HepG2 (cell line): ENCODE results near the gene PLD2. TPM values are rescaled to one million over a fixed set of nuclear protein-coding genes. Genes with fewer than 3 reads are reported as not detected.

ENCODE experiments used
- CREM ChIP-seq, 2 experiments: sonication (generic) in 1 of 2; formaldehyde crosslinking in 1 of 2; IDR thresholded peaks; 2 replicates each; pipeline versions ENCODE4 v1.4.0 to v1.6.1; 2016 to 2020; ENCODE audit warnings: antibody characterized with exemption in 1 of 2, mild to moderate bottlenecking in 1 of 2, missing genetic modification reagents in 1 of 2
- FOXJ3 ChIP-seq: sonication (generic); formaldehyde crosslinking; IDR thresholded peaks from 2 replicates; pipeline ENCODE4 v1.4.0; 2020; ENCODE audit warnings: missing genetic modification reagents, mild to moderate bottlenecking, borderline replicate concordance
- FOXP4 ChIP-seq: sonication (generic); formaldehyde crosslinking; IDR thresholded peaks from 2 replicates; pipeline ENCODE4 v1.4.0; 2020; ENCODE audit warnings: missing genetic modification reagents
- GABPA ChIP-seq, 2 experiments: IDR thresholded peaks; 2 replicates each; pipeline ENCODE4 v1.6.1; 2011 to 2016; ENCODE audit warnings: low read depth in 2 of 2, low read length in 1 of 2, missing biosample characterization in 1 of 2, missing genetic modification characterization in 1 of 2
- HOXA5 ChIP-seq: sonication (generic); formaldehyde crosslinking; IDR thresholded peaks from 2 replicates; pipeline ENCODE4 v1.4.0; 2020; ENCODE audit warnings: missing genetic modification reagents
- MIER2 ChIP-seq: IDR thresholded peaks from 2 replicates; pipeline ENCODE4 v1.6.1; 2016; ENCODE audit warnings: missing biosample characterization, missing genetic modification reagents
- MTF1 ChIP-seq: sonication (generic); formaldehyde crosslinking; IDR thresholded peaks from 2 replicates; pipeline ENCODE4 v1.5.0; 2020; ENCODE audit warnings: missing genetic modification reagents
- MYNN ChIP-seq: sonication (generic); formaldehyde crosslinking; IDR thresholded peaks from 2 replicates; pipeline ENCODE4 v1.4.0; 2020; ENCODE audit warnings: mild to moderate bottlenecking, low read depth, missing genetic modification reagents
- NBN ChIP-seq: fragments of 450-650 bp; conservative IDR thresholded peaks from 2 replicates; pipeline ENCODE4 v1.6.1; 2017
- REPIN1 ChIP-seq: sonication (generic); formaldehyde crosslinking; IDR thresholded peaks from 2 replicates; pipeline ENCODE4 v1.8.0; 2022; ENCODE audit warnings: missing genetic modification reagents, low read depth, mild to moderate bottlenecking, borderline replicate concordance
- SALL2 ChIP-seq: sonication (generic); formaldehyde crosslinking; IDR thresholded peaks from 2 replicates; pipeline ENCODE4 v1.8.1; 2023; ENCODE audit warnings: mild to moderate bottlenecking, missing genetic modification reagents, inconsistent platforms
- SIX4 ChIP-seq: sonication (generic); formaldehyde crosslinking; IDR thresholded peaks from 2 replicates; pipeline ENCODE4 v1.4.0; 2020; ENCODE audit warnings: missing genetic modification reagents
- SKI ChIP-seq: fragments of 450-650 bp; IDR thresholded peaks from one replicate; pipeline ENCODE4 v1.6.1; 2018; ENCODE audit warnings: mild to moderate bottlenecking; ENCODE audit not compliant: partially characterized antibody
- SOX13 ChIP-seq, 3 experiments: fragments of 450-650 bp in 1 of 3; sonication (generic) in 1 of 3; formaldehyde crosslinking in 1 of 3; IDR thresholded peaks in 2 of 3; conservative IDR thresholded peaks in 1 of 3; 2 replicates each; pipeline versions ENCODE4 v1.5.0 to v1.6.1; 2016 to 2020; ENCODE audit warnings: antibody characterized with exemption in 1 of 3, mild to moderate bottlenecking in 1 of 3, missing compliant biosample characterization in 1 of 3, missing genetic modification reagents in 1 of 3, moderate library complexity in 1 of 3
- SOX6 ChIP-seq, 2 experiments: fragments of 450-650 bp in 1 of 2; sonication (generic) in 1 of 2; formaldehyde crosslinking in 1 of 2; IDR thresholded peaks; 2 replicates each; pipeline versions ENCODE4 v1.4.0 to v1.6.1; 2017 to 2020; ENCODE audit warnings: antibody characterized with exemption in 1 of 2, mild to moderate bottlenecking in 1 of 2, missing genetic modification reagents in 1 of 2
- ZBTB7B ChIP-seq: sonication (generic); formaldehyde crosslinking; IDR thresholded peaks from 2 replicates; pipeline ENCODE4 v1.4.0; 2020; ENCODE audit warnings: missing genetic modification reagents
- ZNF264 ChIP-seq: sonication (generic); formaldehyde crosslinking; IDR thresholded peaks from 2 replicates; pipeline ENCODE4 v1.4.0; 2020; ENCODE audit warnings: missing genetic modification reagents
- ZNF766 ChIP-seq: sonication (generic); formaldehyde crosslinking; IDR thresholded peaks from 2 replicates; pipeline ENCODE4 v1.5.0; 2020; ENCODE audit warnings: missing genetic modification reagents, borderline replicate concordance
- ZNF839 ChIP-seq: sonication (generic); formaldehyde crosslinking; IDR thresholded peaks from 2 replicates; pipeline ENCODE4 v1.4.0; 2020; ENCODE audit warnings: missing genetic modification reagents, mild to moderate bottlenecking, borderline replicate concordance
- polyA plus RNA-seq, 8 experiments: library from polyadenylated mRNA; depleted of rRNA in 3 of 8; stranded (reverse) in 7 of 8; unstranded in 1 of 8; fragments of >200 nt; fragmentation: Illumina TruSeq in 4 of 8; extraction: Trizol in 4 of 8; gene quantifications; 2 replicates each; pipeline versions ENCODE4 v1.2.1 to v1.2.3, GENCODE V29; 2011 to 2016; ENCODE audit warnings: low read depth in 4 of 8, missing spikeins in 1 of 8, mixed read lengths in 1 of 8; ENCODE audit not compliant: insufficient read depth in 1 of 8
- total RNA-seq, 5 experiments: library from RNA; depleted of rRNA; stranded (reverse); fragments of >200 nt; fragmentation: Illumina TruSeq; extraction: Trizol; gene quantifications; 2 replicates each; pipeline ENCODE4 v1.2.3, GENCODE V29; 2016; ENCODE audit warnings: low read depth in 1 of 5
- TF ChIP-seq, protein P1 (sequence below): sonication (generic); formaldehyde crosslinking; IDR thresholded peaks from 2 replicates; pipeline ENCODE4 v1.4.0; 2020; ENCODE audit warnings: low read depth, missing genetic modification reagents
- TF ChIP-seq, protein P2 (sequence below): sonication (generic); formaldehyde crosslinking; IDR thresholded peaks from 2 replicates; pipeline ENCODE4 v1.5.0; 2020; ENCODE audit warnings: mild to moderate bottlenecking, missing genetic modification reagents

The PLD2 gene
- total and polyA plus RNA-seq, 2 of the 13 experiments (the other 11 are each of a cell fraction or from before 2014, with no cell fraction given) = 13.4 to 29.7 TPM

DNA sequence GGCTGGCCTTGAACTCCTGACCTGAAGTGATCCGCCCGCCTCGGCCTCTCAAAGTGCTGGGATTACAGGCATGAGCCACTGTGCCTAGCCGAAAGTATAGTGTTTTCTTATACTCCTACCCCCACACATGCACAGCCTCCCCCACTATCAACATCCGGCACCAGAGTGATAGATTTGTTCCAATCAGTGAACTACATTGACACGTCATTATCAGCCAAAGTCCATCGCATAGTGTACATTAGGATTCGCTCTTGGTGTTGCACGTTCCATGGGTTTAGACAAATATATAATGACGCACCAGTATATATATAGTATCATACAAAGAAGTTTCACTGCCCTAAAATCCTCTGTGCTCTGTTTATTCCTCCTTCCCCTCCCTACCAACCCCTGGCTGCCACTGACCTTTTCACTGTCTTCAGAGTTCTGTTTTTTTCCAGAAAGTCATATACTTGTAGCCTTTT lies 47.1 kb upstream of the PLD2 start (continued):
- peak; percentile 80; the same call in 1 of the 2 replicates for TF ChIP-seq HOXA5 (CRISPR knock-in tag)
- no peak for TF ChIP-seq SALL2 (CRISPR knock-in tag)
- no peak for TF ChIP-seq SOX6 (IDR thresholded peaks at IDR 0.05)
- TF ChIP-seq SOX6 (CRISPR knock-in tag; IDR thresholded peaks at IDR 0.05) = peak; percentile 92
- no peak for TF ChIP-seq MYNN (CRISPR knock-in tag)
- peak; percentile 83; the same call in 1 of the 2 replicates for TF ChIP-seq FOXJ3
- TF ChIP-seq CREM (IDR thresholded peaks at IDR 0.05) = peak; percentile 96
- no peak for TF ChIP-seq CREM (CRISPR knock-in tag; IDR thresholded peaks at IDR 0.05)
- no peak for TF ChIP-seq ZNF264
- peak; percentile 63; the same call in 1 of the 2 replicates for TF ChIP-seq REPIN1
- TF ChIP-seq, protein P1, sequence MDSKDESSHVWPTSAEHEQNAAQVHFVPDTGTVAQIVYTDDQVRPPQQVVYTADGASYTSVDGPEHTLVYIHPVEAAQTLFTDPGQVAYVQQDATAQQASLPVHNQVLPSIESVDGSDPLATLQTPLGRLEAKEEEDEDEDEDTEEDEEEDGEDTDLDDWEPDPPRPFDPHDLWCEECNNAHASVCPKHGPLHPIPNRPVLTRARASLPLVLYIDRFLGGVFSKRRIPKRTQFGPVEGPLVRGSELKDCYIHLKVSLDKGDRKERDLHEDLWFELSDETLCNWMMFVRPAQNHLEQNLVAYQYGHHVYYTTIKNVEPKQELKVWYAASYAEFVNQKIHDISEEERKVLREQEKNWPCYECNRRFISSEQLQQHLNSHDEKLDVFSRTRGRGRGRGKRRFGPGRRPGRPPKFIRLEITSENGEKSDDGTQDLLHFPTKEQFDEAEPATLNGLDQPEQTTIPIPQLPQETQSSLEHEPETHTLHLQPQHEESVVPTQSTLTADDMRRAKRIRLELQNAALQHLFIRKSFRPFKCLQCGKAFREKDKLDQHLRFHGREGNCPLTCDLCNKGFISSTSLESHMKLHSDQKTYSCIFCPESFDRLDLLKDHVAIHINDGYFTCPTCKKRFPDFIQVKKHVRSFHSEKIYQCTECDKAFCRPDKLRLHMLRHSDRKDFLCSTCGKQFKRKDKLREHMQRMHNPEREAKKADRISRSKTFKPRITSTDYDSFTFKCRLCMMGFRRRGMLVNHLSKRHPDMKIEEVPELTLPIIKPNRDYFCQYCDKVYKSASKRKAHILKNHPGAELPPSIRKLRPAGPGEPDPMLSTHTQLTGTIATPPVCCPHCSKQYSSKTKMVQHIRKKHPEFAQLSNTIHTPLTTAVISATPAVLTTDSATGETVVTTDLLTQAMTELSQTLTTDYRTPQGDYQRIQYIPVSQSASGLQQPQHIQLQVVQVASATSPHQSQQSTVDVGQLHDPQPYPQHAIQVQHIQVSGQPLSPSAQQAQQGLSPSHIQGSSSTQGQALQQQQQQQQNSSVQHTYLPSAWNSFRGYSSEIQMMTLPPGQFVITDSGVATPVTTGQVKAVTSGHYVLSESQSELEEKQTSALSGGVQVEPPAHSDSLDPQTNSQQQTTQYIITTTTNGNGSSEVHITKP (CRISPR knock-in tag) = 0 out of 2 replicates have a peak, but pooled peaks have one; percentile 40
- TF ChIP-seq SIX4 (CRISPR knock-in tag) = no peak
- TF ChIP-seq ZNF766 (CRISPR knock-in tag) = 0 out of 2 replicates have a peak, but pooled peaks have one; percentile 59
- no peak for TF ChIP-seq ZNF839 (CRISPR knock-in tag)
- TF ChIP-seq GABPA (IDR thresholded peaks at IDR 0.05; ENCODE audit: low read depth, low read length) = no peak
- TF ChIP-seq GABPA (CRISPR knock-in tag; IDR thresholded peaks at IDR 0.05; ENCODE audit: low read depth) = peak; percentile 81
- peak; percentile 70; the same call in 1 of the 2 replicates for TF ChIP-seq ZBTB7B (CRISPR knock-in tag)
- TF ChIP-seq MIER2 = 0 out of 2 replicates have a peak, but pooled peaks have one; percentile 15
- peak; percentile 98 for TF ChIP-seq FOXP4
- TF ChIP-seq MTF1 = no peak
- TF ChIP-seq SOX13 (IDR thresholded peaks at IDR 0.05) = peak; percentile 65; the same call in 1 of the 2 replicates
- TF ChIP-seq SOX13 (CRISPR knock-in tag; conservative IDR thresholded peaks at IDR 0.05 in 1 of 2, IDR thresholded peaks at IDR 0.05 in 1 of 2) = peak in 1 of 2 experiments; percentile 85; a peak in 2 of 4 replicates
- peak; percentile 49 for TF ChIP-seq SKI
- TF ChIP-seq NBN = no peak
- TF ChIP-seq, protein P2, sequence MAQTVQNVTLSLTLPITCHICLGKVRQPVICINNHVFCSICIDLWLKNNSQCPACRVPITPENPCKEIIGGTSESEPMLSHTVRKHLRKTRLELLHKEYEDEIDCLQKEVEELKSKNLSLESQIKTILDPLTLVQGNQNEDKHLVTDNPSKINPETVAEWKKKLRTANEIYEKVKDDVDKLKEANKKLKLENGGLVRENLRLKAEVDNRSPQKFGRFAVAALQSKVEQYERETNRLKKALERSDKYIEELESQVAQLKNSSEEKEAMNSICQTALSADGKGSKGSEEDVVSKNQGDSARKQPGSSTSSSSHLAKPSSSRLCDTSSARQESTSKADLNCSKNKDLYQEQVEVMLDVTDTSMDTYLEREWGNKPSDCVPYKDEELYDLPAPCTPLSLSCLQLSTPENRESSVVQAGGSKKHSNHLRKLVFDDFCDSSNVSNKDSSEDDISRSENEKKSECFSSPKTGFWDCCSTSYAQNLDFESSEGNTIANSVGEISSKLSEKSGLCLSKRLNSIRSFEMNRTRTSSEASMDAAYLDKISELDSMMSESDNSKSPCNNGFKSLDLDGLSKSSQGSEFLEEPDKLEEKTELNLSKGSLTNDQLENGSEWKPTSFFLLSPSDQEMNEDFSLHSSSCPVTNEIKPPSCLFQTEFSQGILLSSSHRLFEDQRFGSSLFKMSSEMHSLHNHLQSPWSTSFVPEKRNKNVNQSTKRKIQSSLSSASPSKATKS (CRISPR knock-in tag) = no peak; the same call in 1 of the 2 replicates
